ENCODE results near the gene KRTAP10-5. TPM values are rescaled to one million over a fixed set of nuclear protein-coding genes. Genes with fewer than 3 reads are reported as not detected.
"Not testable (repeated sequence)": the region's sequence is repeated elsewhere in the genome, so short reads cannot be mapped to it uniquely, and the experiment has no call there.

The KRTAP10-5 gene
- total RNA-seq, 1 donor from 2014 or later, result not detected

- H3K4me3 ChIP-seq, result no peak overlapping the region
- DNase-seq (ENCODE audit: low spot score in 2 of 2), result no peak
- no peak overlapping the region for H3K27ac ChIP-seq
- no peaks in the 10 kb centered on the region for H3K36me3 ChIP-seq
- TF ChIP-seq CTCF (IDR thresholded peaks at IDR 0.05), result no peak
- intact Hi-C loops (cut with DNase I), result no loop called here
- no peaks in the 10 kb centered on the region for H3K4me1 ChIP-seq
- H3K9me3 ChIP-seq, result no peaks in the 10 kb centered on the region
- H3K27me3 ChIP-seq, result no peaks in the 10 kb centered on the region
These were observed 32.3 kb upstream of the KRTAP10-5 start for GRCh38 chr21:44612669-44613229.

DNA sequence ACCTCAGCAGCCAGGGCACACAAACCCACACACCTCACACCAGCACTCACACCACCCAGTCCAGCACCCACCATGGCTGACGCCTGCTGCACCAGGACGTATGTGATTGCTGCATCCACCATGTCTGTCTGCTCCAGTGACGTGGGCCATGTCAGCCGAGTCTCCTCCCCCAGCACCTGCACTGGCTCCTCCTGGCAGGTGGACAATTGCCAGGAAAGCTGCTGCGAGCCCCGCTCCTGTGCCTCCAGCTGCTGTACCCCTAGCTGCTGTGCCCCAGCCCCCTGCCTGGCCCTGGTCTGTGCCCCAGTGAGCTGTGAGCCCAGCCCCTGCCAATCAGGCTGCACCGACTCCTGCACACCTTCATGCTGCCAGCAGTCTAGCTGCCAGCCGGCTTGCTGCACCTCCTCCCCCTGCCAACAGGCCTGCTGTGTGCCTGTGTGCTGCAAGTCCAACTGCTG, 31.7 kb upstream of the KRTAP10-5 start, which contains the start of gene KRTAP10-8:
TSS of gene KRTAP10-8 (plus strand) at position 51 of the 458 bp plus-strand sequence. CDS start at position 73, 22 bp downstream.
- Histone ChIP-seq H3K27ac (no peak within 1 kb of the TSS), H3K27me3 (no peaks in the 10 kb centered on the region), H3K36me3 (no peaks in the 10 kb centered on the region), H3K4me3 (no peak within 1 kb of the TSS), H3K9me3 (no peaks in the 10 kb centered on the region), H3K4me1 (no peaks in the 10 kb centered on the region)
- intact Hi-C loops (cut with DNase I), result no loop called here
- TF ChIP-seq CTCF (IDR thresholded peaks at IDR 0.05), result no peak
- no peak for DNase-seq (ENCODE audit: low spot score in 2 of 2)

- intact Hi-C loops (cut with DNase I), result no loop called here
- no peak for TF ChIP-seq CTCF (IDR thresholded peaks at IDR 0.05)
- H3K4me1 ChIP-seq, result no peaks in the 10 kb centered on the region
These were observed 31.1 kb upstream of the KRTAP10-5 start for GRCh38 chr21:44611551-44611950.

GRCh38 chr21:44610157-44610843, 29.9 kb upstream of the KRTAP10-5 start:
- H3K27me3 ChIP-seq; H3K4me1 ChIP-seq; DNase-seq (ENCODE audit: low spot score in 2 of 2); H3K27ac ChIP-seq; H3K36me3 ChIP-seq; intact Hi-C loops (cut with DNase I); H3K4me3 ChIP-seq; H3K9me3 ChIP-seq: not testable (repeated sequence)

More at GRCh38 chr21:44611551-44611950, 31.1 kb upstream of the KRTAP10-5 start:
- Histone ChIP-seq H3K27me3 (no peaks in the 10 kb centered on the region), H3K4me3 (no peak overlapping the region), H3K36me3 (no peaks in the 10 kb centered on the region), H3K9me3 (no peaks in the 10 kb centered on the region), H3K27ac (no peak overlapping the region)
- DNase-seq (ENCODE audit: low spot score in 2 of 2), result no peak

DNA sequence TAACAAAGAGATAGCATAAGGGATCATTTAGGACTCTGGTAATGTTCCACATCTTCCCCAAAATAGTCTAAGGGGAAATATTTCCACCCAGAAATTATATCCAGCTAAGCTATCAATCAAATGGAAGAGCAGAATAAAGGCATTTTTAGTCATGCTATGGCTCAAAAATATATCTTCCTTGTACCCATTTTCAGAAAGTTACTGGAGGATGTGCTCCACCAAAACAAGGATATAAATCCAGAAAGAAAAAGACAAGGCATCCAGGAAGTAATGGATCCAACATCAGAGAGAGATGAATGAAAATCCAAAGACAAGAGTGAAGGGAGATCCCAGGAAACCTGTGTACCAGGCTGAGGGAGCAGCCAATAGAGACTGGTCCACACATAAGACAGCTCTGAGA, 28.8 kb upstream of the KRTAP10-5 start:
- intact Hi-C loops (cut with DNase I), result no loop called here
- Histone ChIP-seq H3K27ac (no peak overlapping the region), H3K9me3 (no peaks in the 10 kb centered on the region), H3K36me3 (no peaks in the 10 kb centered on the region), H3K4me1 (no peaks in the 10 kb centered on the region), H3K27me3 (no peaks in the 10 kb centered on the region), H3K4me3 (no peak overlapping the region)
- DNase-seq (ENCODE audit: low spot score in 2 of 2), result no peak
- TF ChIP-seq CTCF (IDR thresholded peaks at IDR 0.05), result no peak

DNA sequence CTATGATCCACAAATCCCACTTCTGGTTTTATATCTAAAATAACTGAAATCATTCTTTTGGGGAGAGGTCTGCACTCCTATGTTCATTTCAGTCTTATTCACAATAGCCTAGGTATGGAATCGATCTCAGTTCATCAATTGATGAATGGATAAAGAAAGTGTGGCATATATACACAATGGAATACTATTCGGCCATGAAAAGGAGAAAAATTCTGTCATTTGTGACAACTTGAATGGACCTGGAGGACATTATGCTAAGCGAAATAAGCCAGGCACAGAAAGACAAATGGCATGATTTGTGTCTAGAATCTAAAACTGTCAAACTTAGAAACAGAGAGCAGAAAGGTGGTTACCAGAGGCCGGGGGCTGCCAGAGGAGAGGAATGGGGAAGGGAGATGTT, 26.1 kb upstream of the KRTAP10-5 start:
- H3K36me3 ChIP-seq, result no peaks in the 10 kb centered on the region
- no peak for DNase-seq (ENCODE audit: low spot score in 2 of 2)
- H3K4me1 ChIP-seq, result no peaks in the 10 kb centered on the region
- no peaks in the 10 kb centered on the region for H3K9me3 ChIP-seq
- H3K4me3 ChIP-seq, result no peak overlapping the region
- no peaks in the 10 kb centered on the region for H3K27me3 ChIP-seq
- intact Hi-C loops (cut with DNase I), result no loop called here
- TF ChIP-seq CTCF (IDR thresholded peaks at IDR 0.05), result no peak
- H3K27ac ChIP-seq, result no peak overlapping the region
